Mammary epithelial cell (primary cell): ENCODE measurements around the gene NOSTRIN.

ENCODE experiments used
- CTCF ChIP-seq, 2 donors: IDR thresholded peaks in 1 of 2; conservative IDR thresholded peaks in 1 of 2; 2 replicates each; pipeline ENCODE4 v1.5.1; 2011 to 2012; ENCODE audit warnings: inconsistent platforms in 2 of 2, low read length in 2 of 2, mild to moderate bottlenecking in 2 of 2, control low read depth in 1 of 2, low read depth in 1 of 2; ENCODE audit not compliant: insufficient read depth in 1 of 2; ENCODE audit errors: extremely low read depth in 1 of 2
- EZH2 ChIP-seq: IDR thresholded peaks from 2 replicates; pipeline ENCODE4 v1.6.1; 2012; ENCODE audit warnings: low read length, inconsistent platforms, borderline replicate concordance

DNA sequence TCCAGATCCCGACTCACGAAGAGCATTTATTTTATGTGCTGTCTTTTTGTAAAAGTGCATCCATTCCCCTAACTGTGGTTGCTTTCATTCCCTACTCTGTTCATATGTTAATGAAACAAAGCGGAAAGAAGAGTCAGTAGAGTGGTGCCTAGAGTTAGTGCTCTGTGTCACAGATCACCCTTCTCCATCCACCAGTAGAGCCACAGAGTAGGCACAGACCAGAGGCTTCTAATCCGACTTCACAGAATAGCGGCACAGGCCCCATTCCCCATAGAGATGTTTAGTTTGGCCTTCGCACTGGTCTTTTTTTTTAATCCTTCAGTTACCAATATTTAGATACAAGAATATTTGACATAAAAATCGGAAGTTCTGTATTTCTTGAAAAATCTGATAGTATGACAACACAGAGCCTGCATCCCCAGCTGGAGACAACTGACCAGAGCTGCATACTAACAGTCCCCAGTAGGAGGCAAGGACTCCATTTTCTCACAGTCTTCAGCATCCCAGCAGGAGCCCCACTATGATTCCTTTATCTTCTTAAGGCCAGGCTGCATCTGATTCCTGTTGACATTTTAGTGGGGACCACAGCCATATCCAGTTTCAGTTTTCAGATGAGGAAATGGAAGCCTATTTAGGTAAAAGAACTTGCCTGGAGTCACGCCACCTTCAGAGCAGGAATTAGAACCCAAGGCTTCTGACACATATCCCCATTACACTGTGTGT is 105.7 kb downstream of the NOSTRIN start:
- no peak for TF ChIP-seq EZH2
- TF ChIP-seq CTCF (conservative IDR thresholded peaks at IDR 0.05 in 1 of 2, IDR thresholded peaks at IDR 0.05 in 1 of 2; ENCODE audit: extremely low read depth in 1 of 2, insufficient read depth in 1 of 2, low read depth in 1 of 2, low read length in 2 of 2) = no peak
